Cerebellar nuclear complex (tissue), 1 donor: ENCODE results near the gene TSPEAR.

Experiments
- DNase-seq, 2 experiments: peaks; one replicate each; lab custom pipeline; 2025; lab: John Stamatoyannopoulos, UW

Gene TSPEAR

GRCh38 chr21:44711327-44712202 lies at the start of gene TSPEAR:
Gene TSPEAR (minus strand): TSS chr21:44711572. CDS start chr21:44711514, 58 bp downstream.
- DNase-seq: no peak

DNA sequence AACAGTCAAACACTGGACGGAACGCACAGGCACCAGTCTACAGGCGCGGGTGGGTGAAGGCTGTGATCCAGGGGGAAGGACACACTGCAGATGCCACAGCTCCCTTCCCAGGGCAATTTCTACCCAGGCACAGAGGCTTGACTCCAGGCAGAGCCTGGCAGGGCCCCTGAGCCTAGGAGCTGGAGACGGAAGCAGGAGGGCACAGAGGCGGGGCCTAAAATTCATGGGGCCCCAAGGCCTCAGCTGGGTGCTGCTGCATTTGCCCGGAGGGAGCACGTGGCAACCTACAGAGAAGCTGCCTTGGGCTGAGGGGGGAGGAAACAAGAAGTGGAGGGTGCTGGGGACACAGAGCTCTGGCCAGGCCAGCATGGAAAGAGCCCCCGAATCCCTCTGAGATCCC lies 49.0 kb upstream of the TSPEAR start:
- no peak for DNase-seq

- DNase-seq: no peak
Observed at GRCh38 chr21:44759628-44760285, 48.4 kb upstream of the TSPEAR start.

DNA sequence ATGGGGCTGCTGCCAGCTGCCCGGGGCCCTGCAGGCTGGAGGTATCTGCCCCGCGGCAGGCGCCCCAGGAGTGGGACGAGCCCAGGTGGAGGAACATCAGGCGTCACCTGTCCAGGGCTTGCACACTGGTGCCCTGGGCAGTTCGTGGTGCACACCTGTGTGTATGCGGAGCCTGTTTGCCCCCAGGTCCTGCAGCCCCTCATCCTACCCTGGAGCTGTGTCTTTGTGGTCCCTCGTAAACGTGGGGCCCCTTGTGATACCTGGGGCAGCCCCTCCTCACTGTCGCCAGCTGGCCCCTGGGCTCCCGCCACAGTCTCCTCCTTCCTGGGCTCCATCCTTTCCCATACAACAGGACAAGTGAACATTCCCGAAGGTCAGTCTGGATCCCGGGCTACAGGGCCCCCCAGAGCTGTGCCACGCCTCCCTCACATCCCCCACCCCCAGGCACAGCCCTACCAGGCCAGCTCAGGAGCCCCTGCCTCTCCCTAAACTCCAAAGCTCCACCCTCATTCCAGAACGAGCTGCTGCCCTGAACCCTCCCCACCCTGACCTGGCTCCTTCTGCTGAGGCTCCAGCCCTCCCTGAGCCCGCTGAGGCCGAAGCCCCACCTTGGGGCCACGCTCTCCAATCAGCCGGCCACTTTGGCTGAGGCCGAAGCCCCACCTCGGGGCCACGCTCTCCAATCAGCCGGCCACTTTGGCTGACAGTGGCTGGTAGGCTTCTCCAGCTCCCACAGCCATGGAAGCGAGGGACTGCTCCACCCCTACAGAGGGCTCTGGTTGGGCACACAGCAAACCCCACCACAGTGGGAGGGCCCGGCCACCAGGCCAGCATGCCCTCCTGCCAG lies 47.6 kb upstream of the TSPEAR start:
- no peak for DNase-seq

DNA sequence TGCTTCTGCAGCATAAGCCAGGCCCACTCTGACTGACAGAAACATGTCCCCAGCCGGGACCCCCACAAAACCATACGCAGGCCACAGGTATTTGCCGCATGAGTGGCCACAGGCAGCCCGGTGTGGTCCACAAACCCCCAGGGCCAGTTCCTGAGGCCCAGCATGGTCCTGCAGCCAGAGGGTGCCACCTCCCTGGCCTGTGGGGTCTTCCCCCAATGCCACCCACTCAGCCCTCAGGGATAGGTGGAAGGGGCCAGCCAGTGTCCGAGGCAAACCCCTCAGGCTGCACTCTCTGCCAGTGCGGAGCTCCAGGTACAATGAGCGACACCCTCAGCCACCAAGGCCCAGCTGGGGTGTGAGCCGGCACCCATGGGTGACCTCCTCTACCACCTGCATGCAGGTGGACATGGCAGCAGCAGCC lies 46.8 kb upstream of the TSPEAR start:
- DNase-seq: no peak

GRCh38 chr21:44757731-44758130 lies 46.4 kb upstream of the TSPEAR start:
- no peak for DNase-seq

DNA sequence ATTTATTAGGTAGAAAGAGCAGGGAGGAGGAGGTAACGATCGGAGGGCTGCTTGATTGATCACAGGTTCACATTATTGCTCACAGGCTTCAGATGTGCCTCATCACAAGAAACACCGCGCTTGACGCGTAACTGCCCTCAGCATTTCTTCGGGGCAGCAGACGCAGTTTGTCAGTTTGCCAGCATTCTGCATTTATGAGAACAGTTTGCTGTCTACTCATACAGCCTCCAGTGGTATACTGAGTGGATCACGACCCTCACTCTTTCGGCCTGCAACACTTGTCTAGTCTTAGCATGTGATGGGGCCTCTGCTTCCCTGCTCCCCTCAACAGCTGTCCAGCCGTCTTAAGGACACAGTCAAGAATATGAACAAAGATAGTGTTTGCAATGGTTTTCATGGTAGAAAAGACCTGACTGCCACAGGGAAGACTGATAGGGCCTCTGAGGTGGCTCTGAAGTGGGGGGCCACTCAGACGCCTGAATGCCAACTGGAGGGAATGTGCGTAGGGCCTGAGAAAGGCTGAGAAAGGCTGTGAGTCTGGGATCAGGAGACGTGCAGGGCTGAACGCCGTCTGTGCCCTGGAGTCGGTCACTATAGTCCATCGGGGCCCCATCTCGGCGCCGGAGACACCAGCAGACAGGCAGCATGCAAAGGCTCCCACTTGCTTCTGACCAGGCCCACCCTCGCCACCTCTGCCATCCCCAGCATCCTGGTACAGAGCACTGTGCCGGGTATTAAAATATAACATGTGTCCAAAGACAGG lies 45.2 kb upstream of the TSPEAR start:
- DNase-seq: no peak

DNA sequence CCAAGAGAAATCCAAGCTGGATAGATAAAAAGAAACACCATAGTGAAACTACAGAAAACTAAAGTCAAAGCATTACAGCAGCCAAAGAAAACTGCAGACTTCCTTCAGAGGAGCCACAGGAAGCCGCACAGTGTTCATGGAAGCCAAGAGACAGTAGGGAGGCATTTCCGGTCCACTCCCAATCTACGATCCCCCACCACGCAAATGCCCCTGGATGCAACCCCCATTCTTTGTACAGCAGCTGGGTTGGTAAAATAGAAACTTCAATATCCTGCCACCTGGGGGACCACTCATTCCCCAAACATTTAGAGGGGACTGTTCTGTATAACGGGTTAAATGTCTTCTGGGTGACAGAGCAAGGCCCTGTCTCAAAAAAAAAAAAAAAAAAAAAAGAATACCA lies 43.9 kb upstream of the TSPEAR start:
- no peak for DNase-seq

GRCh38 chr21:44753357-44753756 lies 42.0 kb upstream of the TSPEAR start:
- no peak for DNase-seq

- no peak for DNase-seq
Observed at GRCh38 chr21:44752671-44753235, 41.4 kb upstream of the TSPEAR start.

DNA sequence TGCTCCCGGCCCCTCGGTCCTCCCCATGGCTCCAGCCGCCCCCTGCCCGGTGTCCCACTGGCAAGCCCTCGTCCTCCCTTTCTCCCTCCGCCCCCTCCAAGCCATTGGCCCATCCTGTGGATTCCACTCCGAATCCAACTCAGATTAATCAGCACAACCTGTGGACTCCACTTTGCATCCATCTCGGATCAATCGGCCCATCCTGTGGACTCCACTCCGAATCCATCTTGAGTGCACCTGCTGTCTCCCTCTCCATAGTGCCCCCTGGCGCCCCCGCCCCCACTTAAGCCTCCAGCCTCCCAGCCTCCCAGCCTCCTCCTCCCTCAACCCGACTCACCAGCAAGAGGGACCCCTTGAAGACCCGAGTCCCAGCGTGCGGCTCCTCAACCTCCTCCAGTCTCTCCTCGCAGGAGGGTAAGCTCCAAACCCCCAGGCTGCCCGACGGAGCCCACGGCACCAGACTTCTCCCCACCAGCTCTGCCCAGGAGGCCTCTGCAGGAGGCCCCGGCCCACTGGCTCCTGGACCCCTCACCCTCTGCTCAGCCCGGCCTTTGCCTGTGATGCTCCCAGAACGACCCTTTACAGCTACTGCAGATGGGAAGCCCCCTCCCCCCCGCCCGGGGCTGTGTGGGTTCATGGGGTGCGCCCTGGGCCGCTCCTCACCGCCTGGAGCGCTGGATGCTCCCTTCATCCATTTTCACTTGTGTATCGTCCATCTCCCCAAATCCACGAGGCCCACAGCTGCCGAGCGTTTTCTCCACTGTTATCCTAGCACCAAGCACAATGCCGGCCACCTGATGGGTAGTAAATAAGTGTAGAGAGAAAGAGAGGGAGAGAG lies 40.6 kb upstream of the TSPEAR start:
- DNase-seq: no peak

DNA sequence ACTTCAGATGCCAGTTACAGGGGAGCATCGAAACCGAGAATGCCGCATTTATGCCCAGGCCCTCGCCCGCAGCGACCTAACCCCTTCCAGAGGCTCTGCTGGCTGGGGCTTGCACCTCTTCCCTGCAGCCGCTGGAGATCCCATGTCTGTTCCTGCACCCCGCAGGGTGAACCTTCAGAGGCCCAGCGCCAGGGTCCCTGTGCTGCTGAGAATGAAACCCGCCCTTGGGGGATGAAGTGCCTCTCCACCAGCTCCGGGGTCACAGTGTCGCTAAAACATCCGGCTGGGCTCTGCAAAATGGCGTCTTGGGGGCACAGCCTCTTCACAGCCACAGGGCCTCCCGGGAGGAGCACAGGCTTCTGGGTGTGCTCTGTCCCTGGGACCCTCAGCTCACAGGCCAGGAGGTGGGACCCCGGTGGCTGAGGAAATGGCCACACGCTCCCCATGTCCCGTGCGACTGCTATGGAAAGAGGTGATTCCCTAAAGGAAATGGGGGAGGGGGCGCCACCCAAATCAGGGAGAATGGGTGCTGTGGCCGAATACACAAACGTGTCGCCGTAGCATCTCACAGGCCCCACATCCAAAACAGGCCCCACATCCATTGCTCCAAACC lies 39.9 kb upstream of the TSPEAR start:
- DNase-seq: no peak

DNA sequence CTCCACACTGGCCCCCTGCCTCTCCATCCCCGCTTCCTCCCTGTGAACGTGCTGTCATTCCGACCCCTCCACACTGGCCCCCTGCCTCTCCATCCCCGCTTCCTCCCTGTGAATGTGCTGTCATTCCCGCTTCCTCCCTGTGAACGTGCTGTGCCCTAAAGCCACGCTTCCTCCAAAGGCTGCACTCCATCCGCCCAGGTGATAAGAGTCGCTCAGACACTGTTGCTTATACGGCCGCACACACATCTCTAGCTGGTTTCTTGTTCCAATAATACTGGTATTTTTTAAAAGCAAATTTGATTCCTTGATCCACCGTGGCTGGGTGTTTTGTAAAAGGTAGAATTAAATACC lies 39.3 kb upstream of the TSPEAR start:
- no peak for DNase-seq

- DNase-seq: no peak
Observed at GRCh38 chr21:44749759-44750674, 38.6 kb upstream of the TSPEAR start.

- DNase-seq: no peak
Observed at GRCh38 chr21:44749116-44749758, 37.9 kb upstream of the TSPEAR start.

DNA sequence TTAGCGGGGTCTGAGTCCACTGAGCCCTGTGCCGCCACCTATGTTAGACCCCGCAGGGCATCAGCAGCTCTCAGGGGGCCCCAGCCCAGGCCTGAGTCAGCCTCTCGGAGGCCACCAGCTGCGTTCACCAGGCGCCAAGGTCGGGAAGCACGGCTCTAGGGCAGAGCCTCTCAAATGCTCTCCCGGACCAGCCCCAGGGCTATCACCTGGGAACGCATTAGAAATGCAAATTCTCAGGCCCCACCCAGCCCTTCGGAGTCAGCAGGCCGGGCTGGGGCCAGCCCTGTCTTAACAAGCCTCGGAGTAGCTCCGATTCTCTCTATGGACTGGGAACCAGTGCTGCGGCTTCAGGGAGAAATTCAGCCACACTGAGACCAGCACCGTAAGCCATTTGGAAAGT lies 37.2 kb upstream of the TSPEAR start:
- no peak for DNase-seq

DNA sequence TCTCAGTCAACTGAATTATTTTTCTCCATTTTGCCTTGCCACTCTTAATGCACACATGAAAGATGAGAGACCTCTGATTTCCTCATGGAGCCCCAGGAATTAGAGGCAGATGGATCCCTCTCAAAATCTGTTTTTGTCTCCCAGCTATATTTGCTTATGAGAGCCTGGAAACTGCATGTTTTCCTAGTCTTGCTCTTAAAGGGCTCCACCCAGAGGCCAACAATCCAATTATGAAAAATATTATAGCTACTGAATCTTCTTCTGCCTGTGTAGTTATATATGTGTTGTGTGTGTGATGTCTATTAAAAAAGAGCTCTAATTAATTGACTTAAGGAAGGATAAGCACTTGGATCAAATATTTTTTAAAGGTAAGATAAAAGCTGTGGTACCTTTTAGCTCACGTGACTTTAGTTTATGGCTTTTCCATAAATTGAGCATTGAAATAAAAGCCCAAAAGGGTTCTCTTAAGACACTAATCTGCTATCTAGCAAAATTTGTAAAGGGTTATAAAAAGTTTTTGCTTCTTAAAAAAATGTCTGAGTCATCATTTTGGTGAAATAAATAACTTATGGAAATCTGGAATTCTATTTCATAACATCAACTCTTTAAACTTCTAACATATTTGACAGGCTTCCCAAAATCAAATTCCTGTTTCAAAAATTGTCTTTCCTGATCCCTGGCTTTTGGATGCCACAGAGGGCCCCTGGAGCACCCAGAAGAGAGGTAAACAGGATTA lies 31.2 kb upstream of the TSPEAR start:
- no peak for DNase-seq

GRCh38 chr21:44741921-44742320 lies 30.5 kb upstream of the TSPEAR start:
- DNase-seq: no peak
